A549 treated with RU486 at 1 μM for 4 hours (cell line): ENCODE measurements around the gene TDRD9. TPM values are rescaled to one million over a fixed set of nuclear protein-coding genes. Genes with fewer than 3 reads are reported as not detected.

Experiments
- total RNA-seq: library from RNA; stranded (reverse); fragments of 200-300 nt; extraction: Qiagen RNA extraction; gene quantifications from 5 replicates; pipeline ENCODE4 v1.2.3, GENCODE V29; 2022; ENCODE audit warnings: low read depth

TDRD9 gene, protein sequence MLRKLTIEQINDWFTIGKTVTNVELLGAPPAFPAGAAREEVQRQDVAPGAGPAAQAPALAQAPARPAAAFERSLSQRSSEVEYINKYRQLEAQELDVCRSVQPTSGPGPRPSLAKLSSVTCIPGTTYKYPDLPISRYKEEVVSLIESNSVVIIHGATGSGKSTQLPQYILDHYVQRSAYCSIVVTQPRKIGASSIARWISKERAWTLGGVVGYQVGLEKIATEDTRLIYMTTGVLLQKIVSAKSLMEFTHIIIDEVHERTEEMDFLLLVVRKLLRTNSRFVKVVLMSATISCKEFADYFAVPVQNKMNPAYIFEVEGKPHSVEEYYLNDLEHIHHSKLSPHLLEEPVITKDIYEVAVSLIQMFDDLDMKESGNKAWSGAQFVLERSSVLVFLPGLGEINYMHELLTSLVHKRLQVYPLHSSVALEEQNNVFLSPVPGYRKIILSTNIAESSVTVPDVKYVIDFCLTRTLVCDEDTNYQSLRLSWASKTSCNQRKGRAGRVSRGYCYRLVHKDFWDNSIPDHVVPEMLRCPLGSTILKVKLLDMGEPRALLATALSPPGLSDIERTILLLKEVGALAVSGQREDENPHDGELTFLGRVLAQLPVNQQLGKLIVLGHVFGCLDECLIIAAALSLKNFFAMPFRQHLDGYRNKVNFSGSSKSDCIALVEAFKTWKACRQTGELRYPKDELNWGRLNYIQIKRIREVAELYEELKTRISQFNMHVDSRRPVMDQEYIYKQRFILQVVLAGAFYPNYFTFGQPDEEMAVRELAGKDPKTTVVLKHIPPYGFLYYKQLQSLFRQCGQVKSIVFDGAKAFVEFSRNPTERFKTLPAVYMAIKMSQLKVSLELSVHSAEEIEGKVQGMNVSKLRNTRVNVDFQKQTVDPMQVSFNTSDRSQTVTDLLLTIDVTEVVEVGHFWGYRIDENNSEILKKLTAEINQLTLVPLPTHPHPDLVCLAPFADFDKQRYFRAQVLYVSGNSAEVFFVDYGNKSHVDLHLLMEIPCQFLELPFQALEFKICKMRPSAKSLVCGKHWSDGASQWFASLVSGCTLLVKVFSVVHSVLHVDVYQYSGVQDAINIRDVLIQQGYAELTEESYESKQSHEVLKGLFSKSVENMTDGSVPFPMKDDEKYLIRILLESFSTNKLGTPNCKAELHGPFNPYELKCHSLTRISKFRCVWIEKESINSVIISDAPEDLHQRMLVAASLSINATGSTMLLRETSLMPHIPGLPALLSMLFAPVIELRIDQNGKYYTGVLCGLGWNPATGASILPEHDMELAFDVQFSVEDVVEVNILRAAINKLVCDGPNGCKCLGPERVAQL (N-terminal part only)
- not detected in 5 replicates for total RNA-seq

DNA sequence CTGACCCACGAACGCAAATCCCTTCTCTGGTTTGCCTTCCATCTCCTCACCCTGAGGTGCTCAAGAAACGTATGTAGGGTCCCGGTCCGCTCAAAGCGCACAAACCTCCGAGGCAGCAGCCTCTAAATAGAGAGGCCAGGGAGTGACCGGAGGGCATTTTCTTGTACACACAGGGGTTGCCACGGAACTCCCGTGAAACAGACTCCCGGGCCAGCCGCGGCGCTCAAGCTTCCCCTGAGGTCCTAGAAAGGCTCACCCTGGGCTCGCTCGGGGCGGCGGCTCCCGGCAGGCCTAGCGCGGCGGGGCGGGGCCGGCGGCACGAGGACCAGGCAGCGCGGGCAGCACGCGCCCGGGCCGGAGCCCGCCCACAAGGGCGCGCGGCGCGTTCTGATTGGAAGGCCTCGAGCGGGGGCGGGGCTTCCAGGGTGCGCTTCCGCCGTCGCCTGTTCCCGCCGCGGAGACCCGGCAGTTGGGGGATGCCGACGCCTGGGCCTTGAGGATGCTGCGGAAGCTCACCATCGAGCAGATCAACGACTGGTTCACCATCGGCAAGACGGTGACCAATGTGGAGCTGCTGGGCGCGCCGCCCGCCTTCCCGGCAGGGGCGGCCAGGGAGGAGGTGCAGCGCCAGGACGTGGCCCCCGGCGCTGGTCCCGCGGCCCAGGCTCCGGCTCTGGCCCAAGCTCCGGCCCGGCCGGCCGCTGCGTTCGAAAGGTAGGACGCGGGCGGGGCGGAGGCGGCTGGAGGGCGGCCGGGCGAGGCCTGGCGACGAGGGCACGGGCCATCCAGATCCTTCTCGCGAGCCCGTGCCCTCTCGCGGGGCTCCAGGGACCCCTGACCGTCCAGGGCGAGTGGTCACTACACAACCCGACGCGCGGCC lies at the start of gene TDRD9:
TDRD9 (plus strand) TSS at position 446 of the 880 bp plus-strand sequence; CDS start at position 500, 54 bp downstream.

DNA sequence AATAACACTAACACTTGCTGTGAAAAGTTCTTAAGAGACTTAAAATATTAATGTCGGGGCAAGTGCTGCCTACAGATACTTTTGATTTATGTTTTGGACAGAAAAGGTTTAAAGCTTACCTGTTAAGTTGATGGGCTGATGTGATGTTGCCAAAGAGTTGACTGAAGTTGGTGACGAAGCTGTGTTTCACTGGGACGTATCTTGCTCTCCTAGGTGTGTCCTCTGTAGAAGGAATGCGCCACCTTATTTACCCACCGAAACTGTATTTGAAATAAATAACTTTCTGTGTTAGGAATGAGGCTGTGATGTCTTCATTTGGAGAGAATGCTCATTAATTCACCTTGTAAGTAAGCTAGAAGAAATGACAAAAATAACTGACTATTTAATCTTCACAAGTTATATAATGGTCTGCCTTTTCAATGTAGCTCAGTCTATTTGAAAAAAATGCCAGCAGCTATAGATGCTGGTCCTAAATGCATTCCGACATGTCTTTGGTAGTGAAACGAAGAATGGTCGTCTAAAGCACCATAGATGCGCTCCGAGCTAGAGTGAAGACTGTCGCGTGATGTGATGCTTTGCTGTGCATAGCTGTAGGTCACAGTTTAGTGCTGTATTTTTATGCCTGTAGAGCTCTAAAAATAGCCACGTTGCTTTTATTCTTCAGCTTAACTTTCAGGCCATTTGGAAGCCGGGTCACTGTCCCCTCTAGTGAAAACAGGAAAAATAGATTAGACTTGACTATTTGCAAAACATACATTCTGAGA lies 13.9 kb downstream of the TDRD9 start, which contains the start of gene RD3L:
RD3L (minus strand) TSS at position 557 of the 764 bp plus-strand sequence. CDS start 834 bp downstream, outside the sequence.

DNA sequence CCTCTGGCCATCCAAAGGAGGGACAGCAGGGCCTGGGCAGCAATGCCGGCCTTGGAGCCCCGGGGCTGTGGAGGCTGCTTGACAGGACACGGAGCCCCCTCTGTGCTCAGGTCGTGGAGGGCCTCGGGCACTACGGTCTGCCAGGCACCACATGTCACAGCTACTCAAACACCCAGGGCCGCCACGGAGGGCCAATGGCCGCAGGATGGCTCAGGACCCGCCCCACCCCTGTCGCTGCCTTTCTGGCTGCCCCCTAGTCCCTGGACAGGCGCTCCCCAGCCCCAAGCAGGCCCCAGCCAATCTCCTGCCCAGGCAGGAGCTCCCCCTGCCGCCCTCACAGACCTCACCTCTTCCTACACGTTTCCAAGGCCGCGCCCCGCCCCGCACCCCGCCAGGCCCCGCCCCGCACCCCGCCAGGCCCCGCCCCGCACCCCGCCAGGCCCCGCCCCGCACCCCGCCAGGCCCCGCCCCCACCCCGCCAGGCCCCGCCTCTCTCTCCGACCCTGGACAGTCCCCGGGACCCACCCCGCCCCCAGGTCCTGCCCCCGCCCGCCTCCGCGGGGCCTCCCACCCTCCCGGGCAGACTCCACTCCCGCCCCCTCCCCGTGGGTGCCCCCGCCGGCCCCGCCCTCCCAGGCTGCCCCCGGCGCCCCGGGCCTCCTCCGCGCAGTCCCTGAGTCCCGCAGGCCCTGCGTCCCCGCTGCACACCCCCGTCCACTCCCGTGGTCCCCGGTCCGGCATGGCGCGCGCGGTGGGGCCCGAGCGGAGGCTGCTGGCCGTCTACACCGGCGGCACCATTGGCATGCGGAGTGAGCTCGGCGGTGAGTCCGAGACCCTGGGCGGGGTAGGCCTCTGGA lies 157.0 kb downstream of the TDRD9 start, which contains the start of gene ASPG:
ASPG (plus strand) TSS at position 669 of the 857 bp plus-strand sequence; CDS start at position 740, 71 bp downstream.

Other genes with a start within 250 kb of the TDRD9 start
- 29.6 to 32.8 TPM (median 31.6 TPM) in 5 replicates for gene XRCC3, start 213.0 kb upstream of the TDRD9 start, total RNA-seq
- 30.7 to 40.0 TPM (median 35.8 TPM) in 5 replicates for gene ZFYVE21, start 212.6 kb upstream of the TDRD9 start, total RNA-seq
- gene PPP1R13B, start 80.9 kb upstream of the TDRD9 start, total RNA-seq, result 3.6 to 5.3 TPM (median 4.3 TPM) in 5 replicates
- not detected in 5 replicates for gene RD3L, start 14.1 kb downstream of the TDRD9 start, total RNA-seq
- gene ASPG, start 157.2 kb downstream of the TDRD9 start, total RNA-seq, result 0.13 TPM in 1 of 5 replicates, not detected in the others
- gene KIF26A, start 210.1 kb downstream of the TDRD9 start, total RNA-seq, result 1.7 to 4.1 TPM (median 2.8 TPM) in 5 replicates